HFFc6 (cell line): ENCODE data around the gene GULP1. TPM values are rescaled to one million over a fixed set of nuclear protein-coding genes. Genes with fewer than 3 reads are reported as not detected.
A peak's percentile ranks its signal among the peaks of the same experiment; 100 is the strongest.

Source experiments
- DNase-seq: peaks from one replicate; pipeline ENCODE4 v3.0.0-alpha.2; 2018
- H3K27ac Mint-ChIP-seq: 2 replicates; pipeline ENCODE4 v1.8.0; 2020; ENCODE audit warnings: mild to moderate bottlenecking, mixed read lengths
- H3K27me3 Mint-ChIP-seq: 2 replicates; pipeline ENCODE4 v1.8.0; 2021; ENCODE audit warnings: mild to moderate bottlenecking, moderate library complexity, mixed read lengths; ENCODE audit not compliant: insufficient read depth
- H3K36me3 Mint-ChIP-seq: 2 replicates; pipeline ENCODE4 v1.8.0; 2021; ENCODE audit warnings: low read depth, mixed read lengths
- H3K4me1 Mint-ChIP-seq: 2 replicates; pipeline ENCODE4 v1.8.0; 2020; ENCODE audit warnings: low read depth, mixed read lengths
- H3K4me3 Mint-ChIP-seq: 2 replicates; pipeline ENCODE4 v1.8.0; 2020; ENCODE audit warnings: mild to moderate bottlenecking, moderate library complexity, mixed read lengths
- H3K9me3 Mint-ChIP-seq: 2 replicates; pipeline ENCODE4 v1.8.0; 2020; ENCODE audit warnings: mild to moderate bottlenecking, mixed read lengths
- total RNA-seq, 6 experiments: library from RNA; stranded (reverse); fragmentation: NEBNext Ultra II Directional; extraction: Animal tissue kit (Norgen Biotek cat#: 25700); gene quantifications; 2 replicates in 1 of 6; 3 replicates in 5 of 6; pipeline ENCODE4 v1.2.3, GENCODE V29; 2021
- TF ChIP-seq, protein P1 (sequence below): fragments of 200-600 bp; sonication (generic); IDR thresholded peaks from 2 replicates; pipeline ENCODE4 v1.5.0; 2021; ENCODE audit warnings: antibody characterized with exemption, mild to moderate bottlenecking

Gene GULP1
- total RNA-seq, 6 experiments from 2014 or later: 33.3 to 76.1 (median 63.9) TPM

DNA sequence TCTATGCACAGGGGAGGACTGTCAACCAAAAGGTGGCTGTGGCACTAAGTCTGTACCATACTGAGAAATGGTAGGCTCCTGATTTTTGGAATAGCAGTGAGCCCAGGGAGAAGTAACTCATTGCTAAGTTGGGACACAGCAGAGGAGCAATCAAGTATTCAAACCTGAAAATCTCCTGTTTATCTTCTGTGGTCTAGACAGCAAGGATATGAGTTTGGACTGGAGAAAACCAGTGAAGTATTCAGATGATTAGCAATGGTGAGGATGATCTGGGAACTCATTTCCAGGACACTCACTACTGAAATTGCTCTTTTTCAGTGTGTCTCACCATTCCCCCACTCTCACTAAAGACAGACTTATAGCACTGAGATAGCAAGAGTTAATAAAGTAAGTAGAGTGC is 112.0 kb downstream of the GULP1 start:
- Mint-ChIP-seq H3K4me1 (peaks cover 33% of the 10 kb centered on the region), H3K4me3 (no peak overlapping the region), H3K27me3 (peaks cover 1% of the 10 kb centered on the region; the same call in 1 of the 2 replicates), H3K36me3 (peaks cover 6% of the 10 kb centered on the region), H3K27ac (peak overlapping the region; percentile 62), H3K9me3 (peaks cover 10% of the 10 kb centered on the region)
- TF ChIP-seq, protein P1, sequence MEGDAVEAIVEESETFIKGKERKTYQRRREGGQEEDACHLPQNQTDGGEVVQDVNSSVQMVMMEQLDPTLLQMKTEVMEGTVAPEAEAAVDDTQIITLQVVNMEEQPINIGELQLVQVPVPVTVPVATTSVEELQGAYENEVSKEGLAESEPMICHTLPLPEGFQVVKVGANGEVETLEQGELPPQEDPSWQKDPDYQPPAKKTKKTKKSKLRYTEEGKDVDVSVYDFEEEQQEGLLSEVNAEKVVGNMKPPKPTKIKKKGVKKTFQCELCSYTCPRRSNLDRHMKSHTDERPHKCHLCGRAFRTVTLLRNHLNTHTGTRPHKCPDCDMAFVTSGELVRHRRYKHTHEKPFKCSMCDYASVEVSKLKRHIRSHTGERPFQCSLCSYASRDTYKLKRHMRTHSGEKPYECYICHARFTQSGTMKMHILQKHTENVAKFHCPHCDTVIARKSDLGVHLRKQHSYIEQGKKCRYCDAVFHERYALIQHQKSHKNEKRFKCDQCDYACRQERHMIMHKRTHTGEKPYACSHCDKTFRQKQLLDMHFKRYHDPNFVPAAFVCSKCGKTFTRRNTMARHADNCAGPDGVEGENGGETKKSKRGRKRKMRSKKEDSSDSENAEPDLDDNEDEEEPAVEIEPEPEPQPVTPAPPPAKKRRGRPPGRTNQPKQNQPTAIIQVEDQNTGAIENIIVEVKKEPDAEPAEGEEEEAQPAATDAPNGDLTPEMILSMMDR: no peak
- no peak for DNase-seq

DNA sequence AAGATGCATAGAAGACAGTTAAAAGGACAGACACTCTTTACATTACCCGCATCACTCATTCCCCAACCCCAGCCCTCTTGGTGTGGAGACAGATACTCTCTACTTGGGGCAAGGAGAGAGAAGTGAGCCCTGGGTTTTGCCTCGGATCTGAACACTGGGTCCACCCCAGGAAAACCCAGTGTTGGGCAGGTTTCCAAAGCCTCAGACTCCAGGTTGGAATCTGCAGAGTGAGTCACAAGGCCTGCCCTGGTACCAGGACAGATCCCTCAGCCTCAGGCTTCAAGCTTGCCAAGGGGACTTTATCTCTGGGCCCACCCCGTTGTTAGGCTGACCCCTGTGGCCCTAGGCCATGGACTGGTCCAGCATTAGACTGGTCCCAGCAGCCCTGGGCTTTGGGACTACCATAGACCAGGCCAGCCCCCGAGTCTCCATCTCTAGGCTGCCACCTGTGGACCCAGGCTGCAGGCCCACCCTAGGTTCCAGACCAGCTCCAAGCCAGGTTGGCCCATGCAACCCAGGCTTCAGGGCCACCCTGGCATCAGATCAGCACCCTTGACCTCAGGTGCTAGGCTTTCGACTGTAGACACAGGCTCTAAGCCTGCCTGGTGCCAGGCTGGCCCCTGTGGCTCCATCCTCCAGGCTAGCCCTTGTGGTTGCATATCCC is 112.8 kb downstream of the GULP1 start:
- H3K4me1 Mint-ChIP-seq: peaks cover 32% of the 10 kb centered on the region
- H3K4me3 Mint-ChIP-seq: no peak overlapping the region
- DNase-seq: peak; percentile 12
- peaks cover 1% of the 10 kb centered on the region; the same call in 1 of the 2 replicates for H3K27me3 Mint-ChIP-seq
- peaks cover 10% of the 10 kb centered on the region for H3K9me3 Mint-ChIP-seq
- TF ChIP-seq, protein P1: no peak
- H3K27ac Mint-ChIP-seq: peak overlapping the region; percentile 62; the same call in 1 of the 2 replicates
- peaks cover 6% of the 10 kb centered on the region for H3K36me3 Mint-ChIP-seq

DNA sequence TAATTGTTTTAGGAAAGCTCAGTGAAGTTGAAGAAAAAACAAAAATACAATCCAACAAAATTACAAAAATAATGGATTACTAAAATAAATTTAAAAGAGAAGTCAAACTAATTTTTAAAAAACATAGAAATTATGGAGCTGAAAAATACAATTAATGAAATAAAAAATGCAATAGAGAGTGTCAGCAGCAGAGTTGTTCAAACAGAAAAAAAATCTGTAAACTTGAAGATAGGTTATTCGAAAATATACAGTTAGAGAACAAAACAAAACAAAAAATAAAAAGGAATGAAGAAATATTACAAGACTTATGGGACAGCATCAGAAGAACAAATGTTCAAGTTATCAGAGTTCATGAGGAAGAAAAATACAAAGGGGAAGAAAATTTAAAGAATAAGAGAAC is 114.7 kb downstream of the GULP1 start:
- Mint-ChIP-seq H3K27me3 (peaks cover 1% of the 10 kb centered on the region; the same call in 1 of the 2 replicates), H3K27ac (no peak overlapping the region), H3K4me3 (no peak overlapping the region), H3K36me3 (peaks cover 8% of the 10 kb centered on the region), H3K4me1 (peaks cover 49% of the 10 kb centered on the region), H3K9me3 (peaks cover 10% of the 10 kb centered on the region)
- DNase-seq: no peak
- TF ChIP-seq, protein P1: no peak

DNA sequence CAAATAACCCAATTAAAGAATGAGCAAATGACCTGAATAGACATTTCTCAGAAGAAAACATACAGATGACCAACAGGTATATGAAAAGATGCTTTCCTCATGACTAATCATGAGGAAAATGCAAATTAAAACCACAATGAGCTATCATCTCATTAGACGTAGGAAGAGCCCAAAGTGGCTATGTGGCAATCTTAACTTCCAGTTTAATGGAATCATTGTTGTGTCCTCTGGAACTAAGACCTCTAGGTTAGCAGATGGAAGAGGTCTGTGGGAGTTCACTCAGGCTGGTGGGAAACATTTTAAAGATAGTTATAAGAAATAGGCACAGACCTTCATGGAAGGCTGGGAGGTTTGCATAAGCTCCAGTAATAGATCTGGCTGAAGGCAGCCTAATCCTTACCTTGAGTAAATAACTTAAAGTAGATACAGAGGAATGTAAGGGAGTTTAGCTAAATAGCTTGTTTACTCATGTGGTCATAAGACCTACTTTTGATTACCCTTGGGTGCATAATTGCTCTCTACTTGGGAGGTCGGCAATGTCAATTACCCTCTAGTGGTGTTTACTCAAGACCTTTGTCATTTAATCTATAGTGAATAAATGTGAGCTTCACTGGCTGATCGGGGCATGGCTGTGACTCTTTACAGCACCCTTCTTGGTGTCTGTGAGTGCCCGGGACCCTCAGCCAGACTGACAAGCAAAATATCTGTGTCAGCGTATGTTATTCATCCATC is 119.0 kb downstream of the GULP1 start:
- TF ChIP-seq, protein P1: no peak
- Mint-ChIP-seq H3K4me1 (peaks cover 62% of the 10 kb centered on the region), H3K9me3 (peaks cover 10% of the 10 kb centered on the region), H3K4me3 (no peak overlapping the region; the same call in 1 of the 2 replicates), H3K27ac (peak overlapping the region; percentile 19), H3K36me3 (peaks cover 13% of the 10 kb centered on the region), H3K27me3 (peaks cover 4% of the 10 kb centered on the region; the same call in 1 of the 2 replicates)
- DNase-seq: peak; percentile 40

DNA sequence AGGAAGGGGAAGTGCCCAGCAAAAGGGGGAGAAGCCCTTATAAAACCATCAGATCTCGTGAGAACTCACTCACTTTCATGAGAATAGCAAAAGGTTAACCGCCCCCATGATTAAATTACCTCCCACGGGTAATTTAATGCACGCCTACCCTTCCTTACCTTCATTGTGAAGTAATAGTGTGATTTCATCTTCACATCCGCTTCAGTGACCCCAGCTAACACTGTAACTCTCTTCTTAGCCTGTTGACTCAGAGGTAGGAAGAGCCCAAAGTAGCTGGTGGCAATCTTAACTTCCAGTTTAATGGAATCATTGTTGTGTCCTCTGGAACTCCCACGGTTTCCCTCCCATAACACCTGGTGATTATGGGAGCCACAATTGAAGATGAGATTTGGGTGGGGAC is 120.5 kb downstream of the GULP1 start:
- DNase-seq: no peak
- Mint-ChIP-seq H3K9me3 (0 out of 2 replicates have a peak, but pooled peaks cover 5% of the 10 kb centered on the region), H3K27me3 (peaks cover 3% of the 10 kb centered on the region; the same call in 1 of the 2 replicates), H3K36me3 (peaks cover 6% of the 10 kb centered on the region), H3K4me1 (peaks cover 77% of the 10 kb centered on the region), H3K27ac (peak overlapping the region; percentile 26; the same call in 1 of the 2 replicates), H3K4me3 (no peak overlapping the region)
- TF ChIP-seq, protein P1: no peak
